GM04504 (cell line): Measurements from ENCODE around the gene VAMP2.

Experiments
- DNase-seq: peaks from one replicate; pipeline ENCODE4 v3.0.0-alpha.2; 2012; ENCODE audit warnings: low read depth

Gene VAMP2

GRCh38 chr17:8162233-8162996 lies at the start of gene VAMP2:
Gene VAMP2 (minus strand): TSS chr17:8162948. CDS start chr17:8162879, 69 bp downstream.
- peak; percentile 38 for DNase-seq

- DNase-seq, result no peak
These were observed 48.2 kb upstream of the VAMP2 start for GRCh38 chr17:8210761-8211458.

GRCh38 chr17:8209907-8210760 lies 47.4 kb upstream of the VAMP2 start, which contains the start of gene AURKB:
Gene AURKB (minus strand): TSS chr17:8210575. CDS start chr17:8210224, 351 bp downstream.
- DNase-seq, result peak; percentile 93

GRCh38 chr17:8206536-8206935 lies 43.8 kb upstream of the VAMP2 start:
- no peak for DNase-seq

GRCh38 chr17:8204761-8205555 lies 42.2 kb upstream of the VAMP2 start:
- DNase-seq, result no peak

- peak; percentile 72 for DNase-seq
These were observed 29.5 kb upstream of the VAMP2 start for GRCh38 chr17:8192070-8192815.

- no peak for DNase-seq
These were observed 27.8 kb upstream of the VAMP2 start for GRCh38 chr17:8190506-8190905.

- DNase-seq, result peak; percentile 96
These were observed 27.1 kb upstream of the VAMP2 start, which contains the start of gene BORCS6 for GRCh38 chr17:8189711-8190477. Gene BORCS6 (minus strand): TSS chr17:8190180. CDS start chr17:8190140, 40 bp downstream.

- no peak for DNase-seq
These were observed 26.4 kb upstream of the VAMP2 start for GRCh38 chr17:8189041-8189710.

- no peak for DNase-seq
These were observed 25.6 kb upstream of the VAMP2 start for GRCh38 chr17:8188263-8188839.

GRCh38 chr17:8187517-8188262 lies 24.9 kb upstream of the VAMP2 start:
- peak; percentile 99 for DNase-seq

- peak; percentile 86 for DNase-seq
These were observed 24.2 kb upstream of the VAMP2 start for GRCh38 chr17:8186787-8187516.

GRCh38 chr17:8186446-8186786 lies 23.7 kb upstream of the VAMP2 start:
- DNase-seq, result no peak

- DNase-seq, result no peak
These were observed 23.1 kb upstream of the VAMP2 start for GRCh38 chr17:8185582-8186445.

GRCh38 chr17:8176998-8177731 lies 14.4 kb upstream of the VAMP2 start:
- no peak for DNase-seq
